ENCODE measurements around the gene NTRK1.

Gene NTRK1

DNA sequence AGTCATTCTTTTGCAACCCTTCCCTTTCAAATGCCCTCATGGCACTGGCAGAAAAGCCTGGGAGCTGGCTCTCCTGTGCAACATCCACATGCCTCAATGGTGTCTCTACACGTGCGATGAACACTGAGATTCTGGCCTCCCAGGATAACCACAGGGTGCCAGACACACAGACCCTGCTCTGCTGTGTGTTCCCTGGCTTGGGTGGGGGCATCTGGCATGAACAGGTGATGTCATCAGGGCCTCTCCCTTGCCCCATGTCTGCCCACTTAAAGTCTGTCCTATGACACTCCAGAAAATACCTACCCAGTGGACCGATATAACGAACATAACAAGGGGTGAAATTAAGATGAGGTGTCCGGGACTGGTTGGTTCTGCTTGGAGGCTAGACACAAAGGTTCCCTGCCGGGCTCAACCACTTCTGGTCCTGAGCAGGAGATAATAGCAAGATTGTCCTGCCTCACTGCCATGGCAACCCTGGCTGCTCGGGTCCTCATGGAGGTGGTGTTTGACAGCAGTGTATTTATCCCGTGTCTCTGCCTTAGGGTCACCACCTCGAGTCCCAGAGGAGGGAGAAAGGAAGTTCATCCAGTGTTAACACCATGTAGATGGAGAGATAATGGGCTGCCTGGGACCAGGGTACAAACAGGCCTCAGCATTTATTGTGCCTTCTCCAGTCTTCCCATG, 21.1 kb upstream of the NTRK1 start:
- H3K4me3 ChIP-seq (ENCODE audit: low read depth, low read length), result no peak overlapping the region
- DNase-seq, result no peak
- no peak overlapping the region for H2AFZ ChIP-seq (ENCODE audit: insufficient read depth, low read length, poor library complexity)
- H2BK120ac ChIP-seq (ENCODE audit: insufficient read depth, low read length, poor library complexity), result no peak overlapping the region
- H2BK5ac ChIP-seq (ENCODE audit: low read depth, low read length, poor library complexity), result no peak overlapping the region
- no peak overlapping the region for H3K14ac ChIP-seq (ENCODE audit: low read length)
- no peak overlapping the region for H3K27ac ChIP-seq (ENCODE audit: low read depth, low read length)
- H4K8ac ChIP-seq (ENCODE audit: low read depth, low read length), result no peak overlapping the region
- H4K91ac ChIP-seq (ENCODE audit: low read depth, low read length), result no peak overlapping the region
- no peak overlapping the region for H3K18ac ChIP-seq (ENCODE audit: low read length)
- no peaks in the 10 kb centered on the region for H3K36me3 ChIP-seq (ENCODE audit: control insufficient read depth in 1 of 2, insufficient read depth in 2 of 2, low read length in 2 of 2)
- H4K12ac ChIP-seq (ENCODE audit: low read depth, low read length), result no peak overlapping the region
- no CpG with 5 or more reads among the region's 9 CpGs for WGBS (ENCODE audit: extremely low coverage, insufficient coverage, insufficient read length)
- H3K9ac ChIP-seq (ENCODE audit: low read length), result no peak overlapping the region
- no peak overlapping the region for H2BK12ac ChIP-seq (ENCODE audit: low read length)
- no peak overlapping the region for H3K4ac ChIP-seq (ENCODE audit: low read depth, low read length)
- H3K23ac ChIP-seq (ENCODE audit: low read length), result no peak overlapping the region
- H3K79me2 ChIP-seq (ENCODE audit: control insufficient read depth, insufficient read depth, low read length, poor library complexity), result no peaks in the 10 kb centered on the region
- H2AK5ac ChIP-seq (ENCODE audit: low read length), result no peak overlapping the region
- H3K27me3 ChIP-seq (ENCODE audit: insufficient read depth, low read length), result peaks cover 18% of the 10 kb centered on the region
- H3K79me1 ChIP-seq (ENCODE audit: low read length), result no peaks in the 10 kb centered on the region
- no peak overlapping the region for H3K4me2 ChIP-seq (ENCODE audit: low read length)
- H3K9me3 ChIP-seq (ENCODE audit: insufficient read depth, low read depth, low read length), result peaks cover 3% of the 10 kb centered on the region
- H3K4me1 ChIP-seq (ENCODE audit: control insufficient read depth in 1 of 2, insufficient read depth in 2 of 2, low read length in 2 of 2), result no peaks in the 10 kb centered on the region

DNA sequence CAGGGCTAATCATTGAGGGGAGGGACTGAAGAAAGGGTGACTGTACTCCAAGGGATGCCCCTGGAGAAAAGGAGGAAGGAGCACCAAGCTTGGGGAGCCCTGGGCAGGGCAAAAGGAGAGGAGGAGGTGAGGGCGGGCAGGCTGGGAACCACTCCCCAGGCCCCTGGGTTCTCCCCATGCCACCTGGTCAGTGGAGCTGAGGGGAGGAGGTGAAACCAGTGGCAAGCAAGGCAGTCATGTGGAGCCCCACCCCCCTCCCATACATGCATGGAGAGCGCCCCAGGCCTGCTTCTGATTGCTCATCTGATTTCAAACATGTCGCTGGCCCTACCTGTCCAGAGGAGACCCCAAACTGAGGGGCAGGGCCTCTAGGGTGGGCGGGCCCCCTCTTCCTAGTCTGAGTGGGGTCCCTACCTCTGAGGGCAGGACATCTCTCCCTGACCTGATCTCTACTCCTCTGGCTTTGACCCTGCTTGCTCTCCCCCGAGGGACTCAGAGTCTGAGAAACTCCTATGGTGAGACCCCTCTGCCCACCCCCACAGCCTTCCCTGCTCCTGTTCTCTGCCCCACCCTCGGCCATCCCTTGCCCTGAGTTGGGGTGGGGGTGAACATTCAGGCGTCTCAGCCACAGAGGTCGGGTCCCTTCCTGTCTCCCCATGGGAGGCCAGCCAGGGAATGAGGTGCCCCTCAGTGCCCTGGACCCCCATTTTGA, 20.3 kb upstream of the NTRK1 start:
- no peak overlapping the region for H2BK120ac ChIP-seq (ENCODE audit: insufficient read depth, low read length, poor library complexity)
- H3K27ac ChIP-seq (ENCODE audit: low read depth, low read length), result no peak overlapping the region
- H2BK12ac ChIP-seq (ENCODE audit: low read length), result no peak overlapping the region
- DNase-seq, result no peak
- H3K36me3 ChIP-seq (ENCODE audit: control insufficient read depth in 1 of 2, insufficient read depth in 2 of 2, low read length in 2 of 2), result no peaks in the 10 kb centered on the region
- no peak overlapping the region for H4K8ac ChIP-seq (ENCODE audit: low read depth, low read length)
- H3K79me2 ChIP-seq (ENCODE audit: control insufficient read depth, insufficient read depth, low read length, poor library complexity), result no peaks in the 10 kb centered on the region
- no peak overlapping the region for H3K9ac ChIP-seq (ENCODE audit: low read length)
- peaks cover 6% of the 10 kb centered on the region for H3K9me3 ChIP-seq (ENCODE audit: insufficient read depth, low read depth, low read length)
- H3K23ac ChIP-seq (ENCODE audit: low read length), result no peak overlapping the region
- H3K4me2 ChIP-seq (ENCODE audit: low read length), result no peak overlapping the region
- no CpG with 5 or more reads among the region's 8 CpGs for WGBS (ENCODE audit: extremely low coverage, insufficient coverage, insufficient read length)
- no peak overlapping the region for H4K91ac ChIP-seq (ENCODE audit: low read depth, low read length)
- H3K14ac ChIP-seq (ENCODE audit: low read length), result no peak overlapping the region
- no peak overlapping the region for H2AK5ac ChIP-seq (ENCODE audit: low read length)
- H3K4me3 ChIP-seq (ENCODE audit: low read depth, low read length), result no peak overlapping the region
- no peak overlapping the region for H4K12ac ChIP-seq (ENCODE audit: low read depth, low read length)
- H2AFZ ChIP-seq (ENCODE audit: insufficient read depth, low read length, poor library complexity), result no peak overlapping the region
- no peaks in the 10 kb centered on the region for H3K79me1 ChIP-seq (ENCODE audit: low read length)
- no peaks in the 10 kb centered on the region for H3K4me1 ChIP-seq (ENCODE audit: control insufficient read depth in 1 of 2, insufficient read depth in 2 of 2, low read length in 2 of 2)
- peaks cover 23% of the 10 kb centered on the region for H3K27me3 ChIP-seq (ENCODE audit: insufficient read depth, low read length)
- no peak overlapping the region for H2BK5ac ChIP-seq (ENCODE audit: low read depth, low read length, poor library complexity)
- H3K18ac ChIP-seq (ENCODE audit: low read length), result no peak overlapping the region
- H3K4ac ChIP-seq (ENCODE audit: low read depth, low read length), result no peak overlapping the region

GRCh38 chr1:156840898-156841279, 19.8 kb upstream of the NTRK1 start:
- no peak for DNase-seq
- Histone ChIP-seq H3K9ac (ENCODE audit: low read length) (no peak overlapping the region), H3K4me2 (ENCODE audit: low read length) (no peak overlapping the region), H3K18ac (ENCODE audit: low read length) (no peak overlapping the region), H3K4me3 (ENCODE audit: low read depth, low read length) (no peak overlapping the region), H2BK5ac (ENCODE audit: low read depth, low read length, poor library complexity) (no peak overlapping the region), H2AFZ (ENCODE audit: insufficient read depth, low read length, poor library complexity) (no peak overlapping the region), H3K4me1 (ENCODE audit: control insufficient read depth in 1 of 2, insufficient read depth in 2 of 2, low read length in 2 of 2) (no peaks in the 10 kb centered on the region), H3K27ac (ENCODE audit: low read depth, low read length) (no peak overlapping the region), H3K79me2 (ENCODE audit: control insufficient read depth, insufficient read depth, low read length, poor library complexity) (no peaks in the 10 kb centered on the region), H3K9me3 (ENCODE audit: insufficient read depth, low read depth, low read length) (peaks cover 7% of the 10 kb centered on the region), H2AK5ac (ENCODE audit: low read length) (no peak overlapping the region), H3K4ac (ENCODE audit: low read depth, low read length) (no peak overlapping the region), H4K12ac (ENCODE audit: low read depth, low read length) (no peak overlapping the region), H3K36me3 (ENCODE audit: control insufficient read depth in 1 of 2, insufficient read depth in 2 of 2, low read length in 2 of 2) (no peaks in the 10 kb centered on the region), H3K23ac (ENCODE audit: low read length) (no peak overlapping the region), H4K8ac (ENCODE audit: low read depth, low read length) (no peak overlapping the region), H4K91ac (ENCODE audit: low read depth, low read length) (no peak overlapping the region), H3K14ac (ENCODE audit: low read length) (no peak overlapping the region), H3K27me3 (ENCODE audit: insufficient read depth, low read length) (peaks cover 28% of the 10 kb centered on the region), H2BK12ac (ENCODE audit: low read length) (no peak overlapping the region), H2BK120ac (ENCODE audit: insufficient read depth, low read length, poor library complexity) (no peak overlapping the region), H3K79me1 (ENCODE audit: low read length) (no peaks in the 10 kb centered on the region)
- WGBS (ENCODE audit: extremely low coverage, insufficient coverage, insufficient read length), result no CpG with 5 or more reads among the region's 14 CpGs

DNA sequence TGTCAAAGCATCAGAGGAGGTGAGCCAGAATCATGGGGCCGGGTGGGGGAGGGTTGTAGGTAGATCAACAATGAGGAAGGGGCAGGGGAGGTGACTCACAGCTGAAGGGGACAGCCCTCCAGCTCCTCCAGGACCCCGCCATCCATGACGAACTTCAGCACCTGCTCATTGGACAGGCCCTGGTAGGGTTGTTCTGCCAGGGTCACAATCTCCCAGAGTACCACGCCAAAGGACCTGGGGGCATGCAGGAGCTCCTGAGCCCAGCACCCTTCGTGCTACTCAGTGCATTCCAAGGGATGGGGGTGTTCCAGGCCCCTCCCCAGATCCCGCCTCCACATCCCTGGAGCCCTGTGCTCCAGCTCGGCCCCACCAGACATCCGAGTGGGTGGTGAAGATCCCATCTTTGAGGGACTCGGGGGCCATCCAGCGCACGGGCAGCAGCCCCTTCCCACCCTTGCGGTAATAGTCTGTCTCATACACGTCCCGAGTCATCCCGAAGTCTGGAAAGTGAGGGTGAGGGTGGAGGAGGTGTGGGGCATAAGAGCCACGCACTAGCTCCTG, 19.3 kb upstream of the NTRK1 start:
- no peak overlapping the region for H2BK120ac ChIP-seq (ENCODE audit: insufficient read depth, low read length, poor library complexity)
- no peak overlapping the region for H2BK5ac ChIP-seq (ENCODE audit: low read depth, low read length, poor library complexity)
- H3K18ac ChIP-seq (ENCODE audit: low read length), result no peak overlapping the region
- no peak for DNase-seq
- no peaks in the 10 kb centered on the region for H3K79me2 ChIP-seq (ENCODE audit: control insufficient read depth, insufficient read depth, low read length, poor library complexity)
- no peak overlapping the region for H3K4ac ChIP-seq (ENCODE audit: low read depth, low read length)
- H3K14ac ChIP-seq (ENCODE audit: low read length), result no peak overlapping the region
- H4K12ac ChIP-seq (ENCODE audit: low read depth, low read length), result no peak overlapping the region
- no peaks in the 10 kb centered on the region for H3K36me3 ChIP-seq (ENCODE audit: control insufficient read depth in 1 of 2, insufficient read depth in 2 of 2, low read length in 2 of 2)
- no peak overlapping the region for H3K23ac ChIP-seq (ENCODE audit: low read length)
- no CpG with 5 or more reads among the region's 16 CpGs for WGBS (ENCODE audit: extremely low coverage, insufficient coverage, insufficient read length)
- H2AFZ ChIP-seq (ENCODE audit: insufficient read depth, low read length, poor library complexity), result no peak overlapping the region
- H3K79me1 ChIP-seq (ENCODE audit: low read length), result no peaks in the 10 kb centered on the region
- H3K4me1 ChIP-seq (ENCODE audit: control insufficient read depth in 1 of 2, insufficient read depth in 2 of 2, low read length in 2 of 2), result no peaks in the 10 kb centered on the region
- no peak overlapping the region for H4K8ac ChIP-seq (ENCODE audit: low read depth, low read length)
- H3K4me3 ChIP-seq (ENCODE audit: low read depth, low read length), result no peak overlapping the region
- H3K27me3 ChIP-seq (ENCODE audit: insufficient read depth, low read length), result peaks cover 33% of the 10 kb centered on the region
- no peak overlapping the region for H3K27ac ChIP-seq (ENCODE audit: low read depth, low read length)
- no peak overlapping the region for H2BK12ac ChIP-seq (ENCODE audit: low read length)
- peaks cover 7% of the 10 kb centered on the region for H3K9me3 ChIP-seq (ENCODE audit: insufficient read depth, low read depth, low read length)
- no peak overlapping the region for H3K4me2 ChIP-seq (ENCODE audit: low read length)
- H3K9ac ChIP-seq (ENCODE audit: low read length), result no peak overlapping the region
- H4K91ac ChIP-seq (ENCODE audit: low read depth, low read length), result no peak overlapping the region
- H2AK5ac ChIP-seq (ENCODE audit: low read length), result no peak overlapping the region
